ENCODE data around the gene DIRAS1.

DNA sequence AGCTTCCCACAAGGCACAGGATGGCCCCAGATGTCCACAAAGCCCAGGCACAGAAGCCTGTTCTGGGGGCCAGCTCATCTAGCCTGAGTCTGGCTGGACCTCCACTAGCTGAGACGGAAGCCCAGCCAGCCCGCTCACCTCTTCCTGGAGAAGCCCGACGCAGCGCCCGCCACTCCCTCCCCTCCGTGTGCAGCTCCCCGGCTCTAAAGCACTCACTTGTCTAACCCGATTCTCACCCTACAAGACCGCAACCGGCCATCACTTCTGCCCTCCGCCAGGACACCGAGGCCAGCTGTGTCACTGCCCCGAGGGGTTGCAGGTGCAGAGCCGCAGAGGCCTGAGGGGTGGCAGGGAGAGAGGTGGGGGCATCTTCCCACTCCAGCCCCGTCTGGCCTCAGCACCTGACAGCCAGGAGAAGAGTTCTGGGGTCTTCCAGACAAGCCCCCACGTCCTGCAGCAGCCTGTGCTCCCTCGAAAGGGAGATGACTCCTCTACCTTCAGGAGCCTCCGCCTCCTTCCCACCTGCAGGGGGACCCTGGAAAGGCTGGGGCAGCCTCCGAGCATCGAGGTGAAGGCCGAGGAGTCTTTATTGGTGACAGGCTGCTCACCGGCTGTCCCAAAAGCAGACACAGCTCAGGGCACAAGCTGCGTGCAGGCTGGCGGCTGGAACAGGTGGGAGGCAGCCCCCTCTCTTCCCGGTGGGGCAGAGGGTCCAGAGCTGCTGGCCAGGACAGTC lies 5.9 kb upstream of the DIRAS1 start:
- TF ChIP-seq POLR2A (IDR thresholded peaks at IDR 0.05; ENCODE audit: low read depth, low read length) (no peak), EZH2 (IDR thresholded peaks at IDR 0.05; ENCODE audit: borderline replicate concordance, low read depth, low read length, severe bottlenecking) (no peak)
